Cardiac fibroblast (primary cell): ENCODE data around the gene CTDSPL.

Experiments
- DNase-seq, 2 donors: peaks; one replicate each; pipeline versions ENCODE4 v3.0.0 to v3.0.0-alpha.2; 2010; ENCODE audit warnings: low read depth in 2 of 2
- H3K4me3 ChIP-seq, 2 donors: replicated peaks in 1 of 2; 1 replicate in 1 of 2; 2 replicates in 1 of 2; pipeline ENCODE4 v1.5.1; 2011; ENCODE audit warnings: low read depth in 2 of 2, low read length in 2 of 2, mild to moderate bottlenecking in 2 of 2, moderate library complexity in 1 of 2
- CTCF ChIP-seq: IDR thresholded peaks from one replicate; pipeline ENCODE4 v1.5.1; 2011; ENCODE audit warnings: low read depth, mild to moderate bottlenecking, low read length, inconsistent platforms

The CTDSPL gene

GRCh38 chr3:37973246-37974054 is 111.8 kb downstream of the CTDSPL start:
- no peak for TF ChIP-seq CTCF
- no peak overlapping the region for H3K4me3 ChIP-seq
- DNase-seq, result no peak

GRCh38 chr3:37974121-37975083 is 112.7 kb downstream of the CTDSPL start:
- peak; percentile 71 to 77 for DNase-seq
- no peak overlapping the region for H3K4me3 ChIP-seq
- peak; percentile 83 for TF ChIP-seq CTCF

- no peak for DNase-seq
- H3K4me3 ChIP-seq, result no peak overlapping the region
- no peak for TF ChIP-seq CTCF
Measured at GRCh38 chr3:37979541-37980461, 118.1 kb downstream of the CTDSPL start.

DNA sequence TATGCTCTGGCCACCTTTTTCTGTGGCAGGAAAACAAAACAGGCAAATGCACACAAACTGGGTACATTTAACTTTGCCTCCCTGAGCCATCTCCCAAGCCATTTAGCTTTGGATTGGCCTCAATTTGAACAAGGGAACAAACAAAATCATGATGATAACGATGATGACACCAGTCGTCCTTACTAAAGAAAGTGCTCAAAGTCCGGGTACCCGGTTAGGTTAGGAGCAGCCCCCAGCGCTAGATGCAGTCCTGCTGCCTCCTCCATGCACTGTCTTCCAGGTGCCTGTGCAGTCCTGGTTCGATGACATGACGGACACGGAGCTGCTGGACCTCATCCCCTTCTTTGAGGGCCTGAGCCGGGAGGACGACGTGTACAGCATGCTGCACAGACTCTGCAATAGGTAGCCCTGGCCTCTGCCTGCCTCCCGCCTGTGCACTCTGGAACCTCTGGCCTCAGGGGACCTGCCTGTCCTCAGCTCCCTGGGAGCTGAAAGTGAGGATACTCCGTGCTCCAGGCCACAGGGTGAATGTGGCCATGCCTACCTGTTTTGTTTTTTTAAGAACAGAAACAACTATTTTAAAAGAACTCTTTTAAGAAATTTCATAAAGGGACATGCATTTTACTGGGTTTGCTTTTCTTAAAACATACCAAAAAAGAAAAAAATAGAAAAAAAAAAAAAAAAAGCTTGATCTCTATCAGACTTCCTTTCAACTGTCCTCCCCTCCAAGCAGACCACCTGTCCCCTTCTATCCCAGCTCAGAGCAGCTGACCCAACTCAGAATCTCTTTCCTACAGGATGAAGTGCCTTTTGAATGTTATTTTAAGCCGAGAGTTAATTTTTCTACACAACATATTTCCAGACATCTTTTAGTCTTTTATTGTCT is 119.0 kb downstream of the CTDSPL start:
- H3K4me3 ChIP-seq, result no peak overlapping the region
- no peak for TF ChIP-seq CTCF
- DNase-seq, result no peak

GRCh38 chr3:37981348-37981664 is 119.6 kb downstream of the CTDSPL start:
- no peak for DNase-seq
- H3K4me3 ChIP-seq, result no peak overlapping the region
- TF ChIP-seq CTCF, result no peak
